Esophagus muscularis mucosa (tissue), 4 donors: ENCODE data around the gene PTGIS. TPM values are rescaled to one million over a fixed set of nuclear protein-coding genes. Genes with fewer than 3 reads are reported as not detected.
"Not testable (repeated sequence)": the region's sequence is repeated elsewhere in the genome, so short reads cannot be mapped to it uniquely, and the experiment has no call there.

Source experiments
- DNase-seq: peaks from one replicate; pipeline ENCODE4 v3.0.0-alpha.2; 2017; ENCODE audit errors: extremely low spot score
- H3K27ac ChIP-seq, 4 donors: fragments of 200-600 bp; sonication (generic); replicated peaks in 1 of 4; 1 replicate in 3 of 4; 2 replicates in 1 of 4; pipeline ENCODE4 v1.5.1; 2016 to 2019; ENCODE audit warnings: mild to moderate bottlenecking in 1 of 4
- H3K27me3 ChIP-seq, 4 donors: fragments of 200-600 bp; sonication (generic); one replicate each; pipeline versions ENCODE4 v1.5.1 to v1.6.0; 2016 to 2019
- H3K36me3 ChIP-seq, 4 donors: fragments of 200-600 bp; sonication (generic); one replicate each; pipeline ENCODE4 v1.5.1; 2016 to 2019
- H3K4me1 ChIP-seq, 4 donors: fragments of 200-600 bp; sonication (generic); one replicate each; pipeline ENCODE4 v1.5.1; 2016 to 2019
- H3K4me3 ChIP-seq, 4 donors: fragments of 200-600 bp; sonication (generic); 1 replicate in 2 of 4; 2 replicates in 2 of 4; pipeline ENCODE4 v1.5.1; 2016 to 2019; ENCODE audit warnings: mild to moderate bottlenecking in 4 of 4, moderate library complexity in 1 of 4
- H3K9me3 ChIP-seq, 4 donors: fragments of 200-600 bp; sonication (generic); 1 replicate in 3 of 4; 2 replicates in 1 of 4; pipeline ENCODE4 v1.5.1; 2016 to 2019
- EP300 ChIP-seq: sonication (generic); formaldehyde crosslinking; IDR thresholded peaks from one replicate; pipeline ENCODE4 v1.6.1; 2017; ENCODE audit warnings: antibody characterized with exemption
- POLR2A ChIP-seq: fragments of 450-650 bp; IDR thresholded peaks from one replicate; pipeline ENCODE4 v1.6.1; 2017; ENCODE audit warnings: antibody characterized with exemption, moderate library complexity, mild to moderate bottlenecking, low read depth
- POLR2AphosphoS5 ChIP-seq, 2 donors: sonication (generic); formaldehyde crosslinking; IDR thresholded peaks; one replicate each; pipeline ENCODE4 v1.6.1; 2017; ENCODE audit warnings: antibody characterized with exemption in 2 of 2
- WGBS: methylation state at CpG from one replicate; pipeline ENCODE4 v1.1.5; 2018; 5-methylcytosine and 5-hydroxymethylcytosine counted together
- intact Hi-C: fragments of 100-400 bp; cut with DNase I; formaldehyde crosslinking; loops from one replicate; pipeline ENCODE4 v1.15.1; 2023
- total RNA-seq, 4 donors: library from RNA; depleted of rRNA; stranded (reverse); fragments of >200 nt; gene quantifications; one replicate each; pipeline versions ENCODE4 v1.1.0 to v1.2.1, GENCODE V29; 2016
- TF ChIP-seq, protein P1 (sequence below), 3 experiments: fragments of 200-600 bp in 2 of 3; fragments of 450-650 bp in 1 of 3; sonication (generic) in 2 of 3; IDR thresholded peaks; one replicate each; pipeline ENCODE4 v1.5.1; 2017 to 2019; ENCODE audit warnings: antibody characterized with exemption in 3 of 3, mild to moderate bottlenecking in 2 of 3, moderate library complexity in 1 of 3

The PTGIS gene
- total RNA-seq, result 100 to 1,000 TPM; 107 to 217 (median 130) TPM

DNA sequence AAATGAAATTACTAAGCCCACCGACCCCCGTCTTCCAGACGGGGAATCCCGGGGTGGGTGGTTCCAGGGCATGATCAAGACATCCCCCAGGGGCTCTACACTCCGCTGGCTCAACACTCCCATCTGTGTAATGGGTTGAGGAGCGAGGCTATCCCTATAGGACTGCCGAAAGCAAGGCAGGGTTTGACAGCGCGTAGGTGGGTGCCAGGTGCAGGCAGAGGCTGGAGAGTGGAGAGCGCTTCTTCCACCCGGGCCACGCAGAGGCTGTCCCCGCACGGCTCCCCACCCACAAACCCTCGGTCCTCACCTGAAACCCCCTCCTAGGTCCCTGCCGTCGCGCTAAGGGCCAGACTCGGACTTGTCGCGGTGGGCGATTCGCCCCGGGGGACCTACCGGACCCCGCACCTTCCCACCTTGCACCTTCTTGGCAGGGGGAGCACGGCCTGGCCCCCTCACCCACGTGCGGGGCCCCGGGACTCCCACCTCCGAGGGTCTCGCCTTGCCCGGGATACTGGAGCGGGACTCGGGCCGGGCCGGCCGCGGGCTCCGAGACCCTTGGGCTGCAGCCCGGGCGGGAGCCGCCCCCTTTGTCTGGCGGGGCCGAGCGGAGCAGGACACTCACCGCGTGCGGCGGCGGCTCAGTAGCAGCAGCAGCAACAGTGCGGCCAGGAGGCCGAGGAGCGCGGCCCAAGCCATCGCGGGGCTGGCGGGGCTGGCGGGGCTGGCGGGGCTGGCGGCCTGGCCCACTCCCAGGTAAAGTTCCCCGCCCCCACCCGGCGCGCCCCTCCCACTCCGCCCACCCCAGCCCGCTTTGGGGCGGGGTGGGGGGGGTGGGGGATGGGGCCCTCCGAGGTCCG, at the start of gene PTGIS:
PTGIS (minus strand) TSS at position 717 of the 857 bp plus-strand sequence; CDS start at position 696, 21 bp downstream.
- 31% methylated on average over 23 of the region's 70 CpGs for WGBS
- peaks cover 7 to 68% (median 52%) of the 10 kb centered on the region in 4 donors for H3K4me1 ChIP-seq
- peaks cover 0 to 23% (median 1%) of the 10 kb centered on the region in 4 donors for H3K27me3 ChIP-seq
- H3K27ac ChIP-seq, result peak within 1 kb of the TSS; percentile 74 to 91 (median 88)
- H3K4me3 ChIP-seq, result peak within 1 kb of the TSS; percentile 56 to 74 (median 67)
- H3K36me3 ChIP-seq, result no peaks in the 10 kb centered on the region
- TF ChIP-seq POLR2AphosphoS5 (IDR thresholded peaks at IDR 0.05), result no peak
- TF ChIP-seq POLR2A, result no peak
- TF ChIP-seq EP300, result no peak
- TF ChIP-seq, protein P1, sequence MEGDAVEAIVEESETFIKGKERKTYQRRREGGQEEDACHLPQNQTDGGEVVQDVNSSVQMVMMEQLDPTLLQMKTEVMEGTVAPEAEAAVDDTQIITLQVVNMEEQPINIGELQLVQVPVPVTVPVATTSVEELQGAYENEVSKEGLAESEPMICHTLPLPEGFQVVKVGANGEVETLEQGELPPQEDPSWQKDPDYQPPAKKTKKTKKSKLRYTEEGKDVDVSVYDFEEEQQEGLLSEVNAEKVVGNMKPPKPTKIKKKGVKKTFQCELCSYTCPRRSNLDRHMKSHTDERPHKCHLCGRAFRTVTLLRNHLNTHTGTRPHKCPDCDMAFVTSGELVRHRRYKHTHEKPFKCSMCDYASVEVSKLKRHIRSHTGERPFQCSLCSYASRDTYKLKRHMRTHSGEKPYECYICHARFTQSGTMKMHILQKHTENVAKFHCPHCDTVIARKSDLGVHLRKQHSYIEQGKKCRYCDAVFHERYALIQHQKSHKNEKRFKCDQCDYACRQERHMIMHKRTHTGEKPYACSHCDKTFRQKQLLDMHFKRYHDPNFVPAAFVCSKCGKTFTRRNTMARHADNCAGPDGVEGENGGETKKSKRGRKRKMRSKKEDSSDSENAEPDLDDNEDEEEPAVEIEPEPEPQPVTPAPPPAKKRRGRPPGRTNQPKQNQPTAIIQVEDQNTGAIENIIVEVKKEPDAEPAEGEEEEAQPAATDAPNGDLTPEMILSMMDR (IDR thresholded peaks at IDR 0.05), result no peak
- intact Hi-C loops, result no loop called here
- no peak for DNase-seq
- no peaks in the 10 kb centered on the region for H3K9me3 ChIP-seq

DNA sequence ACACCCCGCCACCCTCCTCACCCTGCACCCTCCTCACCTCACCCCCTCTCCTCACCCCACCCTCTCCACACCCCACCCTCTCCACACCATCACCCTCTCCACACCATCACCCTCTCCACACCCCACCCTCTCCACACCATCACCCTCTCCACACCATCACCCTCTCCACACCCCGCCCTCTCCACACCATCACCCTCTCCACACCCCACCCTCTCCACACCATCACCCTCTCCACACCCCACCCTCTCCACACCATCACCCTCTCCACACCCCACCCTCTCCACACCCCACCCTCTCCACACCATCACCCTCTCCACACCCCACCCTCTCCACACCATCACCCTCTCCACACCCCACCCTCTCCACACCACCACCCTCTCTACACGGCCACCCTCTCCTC, 49.5 kb upstream of the PTGIS start:
- H3K36me3 ChIP-seq, DNase-seq, H3K27ac ChIP-seq, H3K4me3 ChIP-seq, H3K27me3 ChIP-seq, intact Hi-C loops, H3K4me1 ChIP-seq: not testable (repeated sequence)
- WGBS, result 92% methylated on average over 2 of the region's 3 CpGs
- H3K9me3 ChIP-seq, result peaks cover 0 to 12% (median 2%) of the 10 kb centered on the region in 4 donors

DNA sequence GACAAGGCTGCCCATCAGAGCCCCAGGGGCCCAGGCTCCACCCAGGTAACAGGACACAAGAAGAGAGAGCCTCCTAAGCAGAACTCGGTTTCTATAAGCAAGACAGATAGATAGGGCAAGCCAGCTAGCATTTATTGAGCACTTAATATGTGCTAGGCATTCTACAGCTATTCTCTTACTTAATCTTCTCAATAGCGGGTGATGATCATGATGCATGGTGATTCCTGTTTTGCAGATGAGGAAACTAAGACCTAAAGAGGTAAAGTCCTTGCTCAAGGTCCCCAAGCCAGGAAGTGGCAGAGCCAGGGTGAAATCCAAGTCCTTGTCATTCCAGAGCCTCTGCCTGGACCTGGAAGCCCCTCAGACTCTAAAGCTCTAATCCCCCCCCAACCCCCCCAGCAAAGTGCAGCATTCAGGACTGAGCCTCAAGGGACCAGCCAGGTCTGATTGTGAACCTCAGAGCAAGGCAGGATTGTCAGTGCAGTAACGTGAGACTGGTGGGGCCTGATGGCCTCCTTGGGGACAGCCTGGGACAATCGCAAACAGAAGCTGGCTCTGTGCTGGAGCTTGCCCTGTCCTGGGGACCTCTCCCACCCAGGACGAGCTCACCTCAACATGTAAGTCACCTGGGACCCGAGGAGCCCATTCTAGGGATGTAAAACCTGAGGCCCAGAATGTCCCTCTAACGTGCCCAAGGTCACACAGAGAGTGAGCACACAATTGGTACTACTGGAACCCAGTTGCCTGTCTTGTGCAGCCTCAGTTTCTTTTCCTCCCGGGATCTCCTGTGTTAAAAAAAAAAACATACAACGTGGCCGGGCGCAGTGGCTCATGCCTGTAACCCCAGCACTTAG, 48.4 kb upstream of the PTGIS start:
- peaks cover under 1 to 4% (median 3%) of the 10 kb centered on the region in 4 donors for H3K4me1 ChIP-seq
- no peaks in the 10 kb centered on the region for H3K36me3 ChIP-seq
- H3K4me3 ChIP-seq, result no peak overlapping the region
- DNase-seq, result no peak
- no peak overlapping the region for H3K27ac ChIP-seq
- H3K27me3 ChIP-seq, result no peaks in the 10 kb centered on the region
- intact Hi-C loops, result no loop called here
- TF ChIP-seq, protein P1 (IDR thresholded peaks at IDR 0.05), result no peak
- no peak for TF ChIP-seq EP300
- TF ChIP-seq POLR2AphosphoS5 (IDR thresholded peaks at IDR 0.05), result no peak
- TF ChIP-seq POLR2A, result no peak
- WGBS, result 92% methylated on average over 11 of the region's 11 CpGs
- peaks cover 0 to 2% (median 0%) of the 10 kb centered on the region in 4 donors for H3K9me3 ChIP-seq

DNA sequence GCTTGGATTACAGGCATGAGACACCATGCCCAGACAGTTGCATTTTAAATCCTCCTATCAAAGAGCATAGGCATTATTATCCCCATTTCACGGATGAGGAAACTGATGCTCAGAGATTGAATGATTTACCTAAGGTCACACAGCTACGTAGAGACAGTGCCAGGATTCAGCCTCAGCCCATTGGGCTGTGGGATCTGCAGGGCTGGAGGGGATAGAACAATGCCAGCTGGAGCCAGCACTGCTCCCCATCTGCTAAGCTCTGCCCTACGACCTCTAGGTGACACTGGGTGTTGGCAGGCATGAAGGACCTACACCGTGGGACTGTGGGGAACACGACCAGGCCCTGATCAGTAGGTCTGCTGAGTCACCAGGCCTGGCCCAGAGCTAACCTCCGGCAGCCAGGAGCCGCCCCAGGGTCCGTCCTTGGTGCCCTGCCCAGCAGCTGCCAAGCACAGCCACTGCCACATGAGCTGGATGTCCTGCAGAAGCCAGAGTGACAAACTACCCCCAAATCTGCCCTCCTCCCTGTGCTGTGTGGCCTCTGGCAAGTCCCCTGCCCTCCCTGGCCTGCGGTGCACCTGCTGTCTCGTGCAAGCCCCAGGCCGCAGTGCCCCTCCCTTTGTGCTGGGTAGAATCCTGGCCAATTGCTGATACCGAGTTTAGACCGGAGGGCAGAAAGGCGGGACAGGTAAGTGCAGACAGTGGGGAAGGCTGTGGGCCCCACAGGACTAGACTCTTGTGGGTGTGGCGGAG, 47.6 kb upstream of the PTGIS start:
- WGBS, result 90% methylated on average over 9 of the region's 15 CpGs
- no peak for DNase-seq
- Histone ChIP-seq H3K9me3 (no peaks in the 10 kb centered on the region), H3K4me1 (peaks cover 7 to 12% (median 10%) of the 10 kb centered on the region in 4 donors), H3K36me3 (no peaks in the 10 kb centered on the region), H3K27ac (no peak overlapping the region), H3K27me3 (no peaks in the 10 kb centered on the region), H3K4me3 (no peak overlapping the region)
- intact Hi-C loops, result no loop called here
- TF ChIP-seq, protein P1 (IDR thresholded peaks at IDR 0.05), result no peak
- no peak for TF ChIP-seq POLR2AphosphoS5 (IDR thresholded peaks at IDR 0.05)

DNA sequence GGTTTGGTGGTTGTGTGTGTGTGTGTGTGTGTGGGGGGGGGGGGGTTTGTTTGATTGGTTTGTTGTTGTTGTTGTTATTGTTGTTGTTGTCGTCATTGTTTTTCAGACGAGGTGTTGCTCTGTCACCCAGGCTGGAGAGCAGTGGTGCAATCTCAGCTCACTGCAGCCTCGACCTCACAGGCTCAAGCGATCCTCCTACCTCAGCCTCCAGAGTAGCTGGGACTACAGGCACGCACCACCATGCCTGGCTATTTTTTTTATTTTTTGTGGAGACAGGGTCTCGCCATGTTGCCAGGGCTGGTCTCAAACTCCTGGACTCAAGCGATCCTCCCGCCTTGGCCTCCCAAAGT, 47.1 kb upstream of the PTGIS start:
- intact Hi-C loops, DNase-seq, H3K27ac ChIP-seq, H3K36me3 ChIP-seq, H3K9me3 ChIP-seq, H3K27me3 ChIP-seq, H3K4me3 ChIP-seq: not testable (repeated sequence)
- 96% methylated on average over 8 of the region's 8 CpGs for WGBS
- H3K4me1 ChIP-seq, result peaks cover 8 to 13% (median 11%) of the 10 kb centered on the region in 4 donors
